H9 (cell line): ENCODE data around the gene PGM1. TPM values are rescaled to one million over a fixed set of nuclear protein-coding genes. Genes with fewer than 3 reads are reported as not detected.

Source experiments
- DNase-seq: peaks from one replicate; pipeline ENCODE4 v3.0.0-alpha.2; 2017
- H2AFZ ChIP-seq: one replicate; pipeline ENCODE4 v1.6.1; 2013; ENCODE audit warnings: mild to moderate bottlenecking, low read length, control low read depth, moderate library complexity
- H2AK5ac ChIP-seq: 2 replicates; pipeline ENCODE4 v1.6.1; 2013; ENCODE audit warnings: low read length, control low read depth, mixed read lengths; ENCODE audit not compliant: insufficient read length
- H2BK120ac ChIP-seq: one replicate; pipeline ENCODE4 v1.6.1; 2013; ENCODE audit warnings: low read depth, mild to moderate bottlenecking, low read length, control low read depth, inconsistent platforms; ENCODE audit not compliant: poor library complexity, severe bottlenecking
- H2BK12ac ChIP-seq: 2 replicates; pipeline ENCODE4 v1.6.1; 2013; ENCODE audit warnings: low read length, control low read depth, mixed read lengths, low read depth; ENCODE audit not compliant: insufficient read length
- H2BK15ac ChIP-seq: 2 replicates; pipeline ENCODE4 v1.6.1; 2013; ENCODE audit warnings: low read depth, low read length, control low read depth
- H2BK20ac ChIP-seq: one replicate; pipeline ENCODE4 v1.6.1; 2013; ENCODE audit warnings: low read depth, mild to moderate bottlenecking, low read length, control low read depth, inconsistent platforms; ENCODE audit not compliant: poor library complexity, severe bottlenecking
- H2BK5ac ChIP-seq: 2 replicates; pipeline ENCODE4 v1.6.1; 2013; ENCODE audit warnings: low read length, control low read depth, mixed read lengths; ENCODE audit not compliant: insufficient read length
- H3K14ac ChIP-seq: 2 replicates; pipeline ENCODE4 v1.6.1; 2013; ENCODE audit warnings: low read length, control low read depth; ENCODE audit not compliant: insufficient read depth
- H3K18ac ChIP-seq: 2 replicates; pipeline ENCODE4 v1.6.1; 2013; ENCODE audit warnings: low read depth, mild to moderate bottlenecking, mixed read lengths, low read length, control low read depth; ENCODE audit not compliant: insufficient read length
- H3K23ac ChIP-seq: 2 replicates; pipeline ENCODE4 v1.6.1; 2013; ENCODE audit warnings: low read length, control low read depth, mixed read lengths, low read depth; ENCODE audit not compliant: insufficient read length
- H3K23me2 ChIP-seq: 2 replicates; pipeline ENCODE4 v1.6.1; 2013; ENCODE audit warnings: low read depth, mild to moderate bottlenecking, mixed read lengths, low read length, control low read depth; ENCODE audit not compliant: insufficient read length, poor library complexity, severe bottlenecking
- H3K27ac ChIP-seq: 2 replicates; pipeline ENCODE4 v1.5.1; 2013; ENCODE audit warnings: low read length, control low read depth, mixed read lengths, low read depth; ENCODE audit not compliant: insufficient read length
- H3K27me3 ChIP-seq: 2 replicates; pipeline ENCODE4 v1.6.1; 2013; ENCODE audit warnings: low read length, control low read depth, inconsistent platforms; ENCODE audit not compliant: insufficient read depth
- H3K4ac ChIP-seq: 2 replicates; pipeline ENCODE4 v1.6.1; 2013; ENCODE audit warnings: low read depth, mild to moderate bottlenecking, control low read depth, inconsistent platforms, low read length, moderate library complexity
- H3K4me1 ChIP-seq: 2 replicates; pipeline ENCODE4 v1.6.1; 2013; ENCODE audit warnings: low read length, control low read depth, inconsistent platforms; ENCODE audit not compliant: insufficient read depth
- H3K4me2 ChIP-seq: 2 replicates; pipeline ENCODE4 v1.6.1; 2013; ENCODE audit warnings: low read length, control low read depth, mixed read lengths; ENCODE audit not compliant: insufficient read length, insufficient read depth
- H3K56ac ChIP-seq: 2 replicates; pipeline ENCODE4 v1.6.1; 2013; ENCODE audit warnings: low read depth, mild to moderate bottlenecking, mixed read lengths, low read length, control low read depth; ENCODE audit not compliant: insufficient read length
- H3K79me1 ChIP-seq: 2 replicates; pipeline ENCODE4 v1.6.1; 2013; ENCODE audit warnings: low read depth, mild to moderate bottlenecking, moderate library complexity, low read length, control low read depth, inconsistent platforms; ENCODE audit not compliant: insufficient read depth, poor library complexity, severe bottlenecking
- H3K79me2 ChIP-seq: 2 replicates; pipeline ENCODE4 v1.6.1; 2013; ENCODE audit warnings: low read length, control low read depth, inconsistent platforms; ENCODE audit not compliant: insufficient read depth
- H3K9ac ChIP-seq: 2 replicates; pipeline ENCODE4 v1.6.1; 2013; ENCODE audit warnings: low read length, control low read depth, mixed read lengths; ENCODE audit not compliant: insufficient read length; ENCODE audit errors: extremely low read depth
- H3K9me3 ChIP-seq: one replicate; pipeline ENCODE4 v1.6.1; 2013; ENCODE audit warnings: low read depth, low read length, inconsistent platforms; ENCODE audit not compliant: control insufficient read depth
- H3T11ph ChIP-seq: one replicate; pipeline ENCODE4 v1.6.1; 2013; ENCODE audit warnings: mild to moderate bottlenecking, low read length, control low read depth, inconsistent platforms
- H4K20me1 ChIP-seq: one replicate; pipeline ENCODE4 v1.6.1; 2013; ENCODE audit not compliant: control insufficient read depth, insufficient read length, insufficient read depth
- H4K5ac ChIP-seq: 2 replicates; pipeline ENCODE4 v1.6.1; 2013; ENCODE audit warnings: low read depth, mild to moderate bottlenecking, mixed read lengths, low read length, control low read depth; ENCODE audit not compliant: insufficient read length
- H4K8ac ChIP-seq: replicated peaks from 2 replicates; pipeline ENCODE4 v1.6.1; 2013; ENCODE audit warnings: low read length, control low read depth, mixed read lengths, low read depth; ENCODE audit not compliant: insufficient read length
- H4K91ac ChIP-seq: 2 replicates; pipeline ENCODE4 v1.6.1; 2013; ENCODE audit warnings: low read depth, mild to moderate bottlenecking, moderate library complexity, mixed read lengths, low read length, control low read depth; ENCODE audit not compliant: insufficient read length
- H3K27ac Mint-ChIP-seq, 3 experiments: 2 replicates in 2 of 3; 3 replicates in 1 of 3; pipeline ENCODE4 v1.8.0; 2020 to 2021; ENCODE audit warnings: mixed read lengths in 3 of 3, mild to moderate bottlenecking in 1 of 3, moderate library complexity in 1 of 3
- H3K27me3 Mint-ChIP-seq: 2 replicates; pipeline ENCODE4 v1.8.0; 2021; ENCODE audit warnings: low read depth, mild to moderate bottlenecking, moderate library complexity, mixed read lengths
- H3K36me3 Mint-ChIP-seq, 3 experiments: 2 replicates in 2 of 3; 3 replicates in 1 of 3; pipeline ENCODE4 v1.8.0; 2020 to 2021; ENCODE audit warnings: low read depth in 3 of 3, mixed read lengths in 3 of 3; ENCODE audit not compliant: insufficient read depth in 1 of 3
- H3K4me1 Mint-ChIP-seq, 2 experiments: 2 replicates each; pipeline ENCODE4 v1.8.0; 2020; ENCODE audit warnings: mixed read lengths in 2 of 2
- H3K4me3 Mint-ChIP-seq, 2 experiments: 2 replicates in 1 of 2; 3 replicates in 1 of 2; pipeline ENCODE4 v1.8.0; 2020 to 2021; ENCODE audit warnings: mild to moderate bottlenecking in 2 of 2, mixed read lengths in 2 of 2, moderate library complexity in 1 of 2
- H3K9me3 Mint-ChIP-seq, 2 experiments: 2 replicates in 1 of 2; 3 replicates in 1 of 2; pipeline ENCODE4 v1.8.0; 2020; ENCODE audit warnings: mild to moderate bottlenecking in 2 of 2, mixed read lengths in 2 of 2, moderate library complexity in 1 of 2
- CTCF ChIP-seq: fragments of 200-600 bp; sonication (generic); conservative IDR thresholded peaks from 3 replicates; pipeline ENCODE4 v1.8.0; 2021; ENCODE audit warnings: antibody characterized with exemption, mild to moderate bottlenecking
- WGBS: extraction: QIAGEN DNeasy Blood & Tissue Kit; methylation state at CpG from one replicate; pipeline ENCODE4 v1.1.7; 2013; ENCODE audit warnings: missing lambda C conversion rate, low lambda C conversion rate, mixed read lengths; ENCODE audit not compliant: insufficient read length; ENCODE audit errors: extremely low coverage; 5-methylcytosine and 5-hydroxymethylcytosine counted together
- total RNA-seq: library from RNA; stranded (reverse); gene quantifications from 2 replicates; pipeline ENCODE4 v1.2.1, GENCODE V29; 2021

Gene PGM1
- total RNA-seq, 1 experiment from 2014 or later, result 56.4 TPM

DNA sequence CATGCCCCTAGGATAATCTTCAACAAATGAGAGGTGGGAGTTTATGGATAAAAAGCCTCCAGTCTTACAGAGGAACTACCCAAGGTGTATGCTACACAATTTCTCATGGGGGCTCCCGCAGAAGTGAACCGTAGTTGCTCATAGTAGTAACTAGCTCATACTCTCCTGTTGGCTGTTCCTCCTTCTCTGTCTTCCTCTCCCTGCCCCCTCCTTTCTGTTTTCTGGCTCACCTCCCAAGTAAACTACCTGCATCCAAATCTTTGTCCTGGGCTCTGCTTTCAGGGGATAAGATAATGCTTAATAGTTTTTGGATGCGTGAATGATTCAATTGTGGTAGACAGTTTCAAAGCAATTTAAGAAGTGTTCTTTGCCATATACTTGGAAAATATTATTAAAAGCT lies 90.5 kb downstream of the PGM1 start:
- H3K9me3 ChIP-seq, result no peaks in the 10 kb centered on the region

More for the DNA sequence above, 90.5 kb downstream of the PGM1 start:
- no peak overlapping the region for H3K14ac ChIP-seq
- Mint-ChIP-seq H3K36me3 (peaks cover 0 to 10% (median 3%) of the 10 kb centered on the region in 3 experiments; a peak in 5 of 7 replicates), H3K27ac (no peak overlapping the region), H3K27me3 (no peaks in the 10 kb centered on the region; the same call in 1 of the 2 replicates), H3K4me1 (peaks cover 8 to 13% of the 10 kb centered on the region in 2 experiments), H3K9me3 (peaks cover 9 to 12% of the 10 kb centered on the region in 2 experiments; a peak in 4 of 5 replicates), H3K4me3 (no peak overlapping the region)
- no peak overlapping the region for H2AK5ac ChIP-seq
- no peak overlapping the region for H3T11ph ChIP-seq
- H3K79me1 ChIP-seq, result no peaks in the 10 kb centered on the region
- H3K27ac ChIP-seq, result no peak overlapping the region
- H4K91ac ChIP-seq, result no peak overlapping the region
- no peaks in the 10 kb centered on the region for H3K4me1 ChIP-seq
- no peak overlapping the region for H3K56ac ChIP-seq
- no peak overlapping the region for H4K5ac ChIP-seq
- H4K8ac ChIP-seq, result no peak overlapping the region
- H3K4me2 ChIP-seq, result no peak overlapping the region
- WGBS, result no CpG with 5 or more reads among the region's 3 CpGs
- no peak overlapping the region for H3K9ac ChIP-seq
- no peaks in the 10 kb centered on the region for H3K23me2 ChIP-seq
- H3K4ac ChIP-seq, result no peak overlapping the region
- no peak overlapping the region for H2BK5ac ChIP-seq
- no peak overlapping the region for H2BK120ac ChIP-seq
- DNase-seq, result no peak
- no peaks in the 10 kb centered on the region for H4K20me1 ChIP-seq
- no peak overlapping the region for H2BK12ac ChIP-seq
- no peak overlapping the region for H3K18ac ChIP-seq
- H3K23ac ChIP-seq, result no peak overlapping the region
- no peak overlapping the region for H2AFZ ChIP-seq
- H2BK20ac ChIP-seq, result no peak overlapping the region
- H3K79me2 ChIP-seq, result no peaks in the 10 kb centered on the region
- no peak for TF ChIP-seq CTCF
- no peaks in the 10 kb centered on the region for H3K27me3 ChIP-seq
- no peak overlapping the region for H2BK15ac ChIP-seq
